ENCODE measurements around the gene B3GNT2. TPM values are rescaled to one million over a fixed set of nuclear protein-coding genes. Genes with fewer than 3 reads are reported as not detected.

B3GNT2 gene
- polyA plus RNA-seq, 1 of the 3 experiments (the other 2 are of a cell fraction), result 6.3 TPM

DNA sequence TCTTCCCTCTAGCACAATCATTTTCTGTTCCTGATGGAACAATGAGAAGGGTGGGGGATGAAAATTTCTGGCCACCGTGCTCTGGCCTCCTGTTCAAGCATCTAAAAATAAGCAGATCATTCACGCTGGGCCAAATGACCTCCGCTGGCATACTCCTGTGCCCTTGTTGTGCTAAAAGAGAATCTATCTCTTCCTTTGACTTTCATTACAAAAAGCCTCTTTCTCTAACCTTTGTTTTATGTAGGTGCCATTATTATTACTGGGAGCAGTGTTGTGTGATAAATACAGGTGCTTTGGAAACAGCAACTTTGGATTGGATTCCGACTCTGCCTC is 44.6 kb upstream of the B3GNT2 start:
- Histone ChIP-seq H3K27me3 (ENCODE audit: insufficient read depth) (no peaks in the 10 kb centered on the region), H3K79me2 (ENCODE audit: insufficient read depth) (no peaks in the 10 kb centered on the region), H3K9me3 (no peaks in the 10 kb centered on the region), H3F3A (replicated peaks; ENCODE audit: insufficient read depth) (peaks cover 35% of the 10 kb centered on the region), H4K20me1 (ENCODE audit: insufficient read depth) (no peaks in the 10 kb centered on the region), H3K27ac (ENCODE audit: low read depth in 2 of 2, low read length in 1 of 2) (peak overlapping the region; percentile 73 to 89; a peak in 2 of 4 replicates), H3K4me1 (ENCODE audit: control insufficient read depth in 1 of 2, insufficient read depth in 2 of 2, low read depth in 1 of 2, low read length in 1 of 2) (peaks cover 15 to 25% of the 10 kb centered on the region in 2 experiments; a peak in 3 of 4 replicates), H3K36me3 (replicated peaks in 1 of 2; ENCODE audit: control insufficient read depth in 1 of 2, insufficient read depth in 2 of 2, low read length in 1 of 2) (no peaks in the 10 kb centered on the region), H3K9me2 (no peaks in the 10 kb centered on the region), H2AFZ (ENCODE audit: low read depth) (no peak overlapping the region), H3K9ac (no peak overlapping the region), H3K4me2 (peak overlapping the region; percentile 11; the same call in 1 of the 2 replicates), H3K4me3 (ENCODE audit: low read depth in 2 of 2, low read length in 1 of 2) (no peak overlapping the region)
- 99% methylated on average over 4 of the region's 4 CpGs for WGBS (ENCODE audit: low lambda C conversion rate)
- TF ChIP-seq, protein P1, sequence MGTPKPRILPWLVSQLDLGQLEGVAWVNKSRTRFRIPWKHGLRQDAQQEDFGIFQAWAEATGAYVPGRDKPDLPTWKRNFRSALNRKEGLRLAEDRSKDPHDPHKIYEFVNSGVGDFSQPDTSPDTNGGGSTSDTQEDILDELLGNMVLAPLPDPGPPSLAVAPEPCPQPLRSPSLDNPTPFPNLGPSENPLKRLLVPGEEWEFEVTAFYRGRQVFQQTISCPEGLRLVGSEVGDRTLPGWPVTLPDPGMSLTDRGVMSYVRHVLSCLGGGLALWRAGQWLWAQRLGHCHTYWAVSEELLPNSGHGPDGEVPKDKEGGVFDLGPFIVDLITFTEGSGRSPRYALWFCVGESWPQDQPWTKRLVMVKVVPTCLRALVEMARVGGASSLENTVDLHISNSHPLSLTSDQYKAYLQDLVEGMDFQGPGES (IDR thresholded peaks at IDR 0.05; ENCODE audit: low read depth, low read length), result no peak
- TF ChIP-seq, protein P2, sequence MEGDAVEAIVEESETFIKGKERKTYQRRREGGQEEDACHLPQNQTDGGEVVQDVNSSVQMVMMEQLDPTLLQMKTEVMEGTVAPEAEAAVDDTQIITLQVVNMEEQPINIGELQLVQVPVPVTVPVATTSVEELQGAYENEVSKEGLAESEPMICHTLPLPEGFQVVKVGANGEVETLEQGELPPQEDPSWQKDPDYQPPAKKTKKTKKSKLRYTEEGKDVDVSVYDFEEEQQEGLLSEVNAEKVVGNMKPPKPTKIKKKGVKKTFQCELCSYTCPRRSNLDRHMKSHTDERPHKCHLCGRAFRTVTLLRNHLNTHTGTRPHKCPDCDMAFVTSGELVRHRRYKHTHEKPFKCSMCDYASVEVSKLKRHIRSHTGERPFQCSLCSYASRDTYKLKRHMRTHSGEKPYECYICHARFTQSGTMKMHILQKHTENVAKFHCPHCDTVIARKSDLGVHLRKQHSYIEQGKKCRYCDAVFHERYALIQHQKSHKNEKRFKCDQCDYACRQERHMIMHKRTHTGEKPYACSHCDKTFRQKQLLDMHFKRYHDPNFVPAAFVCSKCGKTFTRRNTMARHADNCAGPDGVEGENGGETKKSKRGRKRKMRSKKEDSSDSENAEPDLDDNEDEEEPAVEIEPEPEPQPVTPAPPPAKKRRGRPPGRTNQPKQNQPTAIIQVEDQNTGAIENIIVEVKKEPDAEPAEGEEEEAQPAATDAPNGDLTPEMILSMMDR (IDR thresholded peaks at IDR 0.05), result no peak
- TF ChIP-seq FOXJ3 (CRISPR knock-in tag; IDR thresholded peaks at IDR 0.05) (no peak), SMC3 (IDR thresholded peaks at IDR 0.05; ENCODE audit: low read depth, low read length) (no peak), RFX5 (IDR thresholded peaks at IDR 0.05; ENCODE audit: low read length) (no peak)
- no peak for DNase-seq
- CTCF ChIA-PET, result no interaction called here
- POLR2A ChIA-PET, result no interaction called here

DNA sequence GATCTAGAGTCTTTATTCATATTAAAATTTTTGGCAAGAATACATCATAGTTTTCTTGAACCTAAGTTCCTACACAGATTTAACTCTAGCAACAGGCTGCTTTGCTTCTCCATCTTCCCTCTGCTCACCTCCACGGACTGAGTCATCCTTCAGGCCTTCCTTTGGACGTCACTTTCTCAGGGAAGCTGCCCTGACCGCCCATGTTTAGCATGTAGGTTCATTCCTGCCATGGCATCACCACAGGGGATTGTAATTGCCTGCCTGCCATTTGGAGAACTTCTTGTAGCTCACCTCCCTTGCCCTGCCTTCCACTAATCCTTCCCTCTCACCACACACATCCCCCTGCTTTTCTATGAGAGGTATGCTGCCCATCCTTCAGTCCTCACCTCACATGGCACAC is 43.9 kb upstream of the B3GNT2 start:
- ChIA-PET POLR2A (no interaction called here), CTCF (no interaction called here)
- no peaks in the 10 kb centered on the region for H3K36me3 ChIP-seq (replicated peaks in 1 of 2; ENCODE audit: control insufficient read depth in 1 of 2, insufficient read depth in 2 of 2, low read length in 1 of 2)
- H3K27ac ChIP-seq (ENCODE audit: low read depth in 2 of 2, low read length in 1 of 2), result peak overlapping the region in 1 of 2 experiments; percentile 73; a peak in 2 of 4 replicates
- H3K4me1 ChIP-seq (ENCODE audit: control insufficient read depth in 1 of 2, insufficient read depth in 2 of 2, low read depth in 1 of 2, low read length in 1 of 2), result peaks cover 18 to 25% of the 10 kb centered on the region in 2 experiments; a peak in 3 of 4 replicates
- no peak overlapping the region for H2AFZ ChIP-seq (ENCODE audit: low read depth)
- no peaks in the 10 kb centered on the region for H3K9me2 ChIP-seq
- H3K9ac ChIP-seq, result no peak overlapping the region
- no peak for DNase-seq
- H3F3A ChIP-seq (replicated peaks; ENCODE audit: insufficient read depth), result peaks cover 35% of the 10 kb centered on the region
- no peak overlapping the region for H3K4me3 ChIP-seq (ENCODE audit: low read depth in 2 of 2, low read length in 1 of 2)
- H4K20me1 ChIP-seq (ENCODE audit: insufficient read depth), result no peaks in the 10 kb centered on the region
- H3K4me2 ChIP-seq, result no peak overlapping the region
- H3K27me3 ChIP-seq (ENCODE audit: insufficient read depth), result no peaks in the 10 kb centered on the region
- H3K79me2 ChIP-seq (ENCODE audit: insufficient read depth), result no peaks in the 10 kb centered on the region
- 44% methylated on average over 3 of the region's 3 CpGs for WGBS (ENCODE audit: low lambda C conversion rate)
- H3K9me3 ChIP-seq, result no peaks in the 10 kb centered on the region
- TF ChIP-seq JUND (IDR thresholded peaks at IDR 0.05), result no peak
- no peak for TF ChIP-seq MEF2A (IDR thresholded peaks at IDR 0.05; ENCODE audit: borderline replicate concordance, low read depth)
- no peak for TF ChIP-seq YY1 (IDR thresholded peaks at IDR 0.05; ENCODE audit: low read depth)
- TF ChIP-seq, protein P3, sequence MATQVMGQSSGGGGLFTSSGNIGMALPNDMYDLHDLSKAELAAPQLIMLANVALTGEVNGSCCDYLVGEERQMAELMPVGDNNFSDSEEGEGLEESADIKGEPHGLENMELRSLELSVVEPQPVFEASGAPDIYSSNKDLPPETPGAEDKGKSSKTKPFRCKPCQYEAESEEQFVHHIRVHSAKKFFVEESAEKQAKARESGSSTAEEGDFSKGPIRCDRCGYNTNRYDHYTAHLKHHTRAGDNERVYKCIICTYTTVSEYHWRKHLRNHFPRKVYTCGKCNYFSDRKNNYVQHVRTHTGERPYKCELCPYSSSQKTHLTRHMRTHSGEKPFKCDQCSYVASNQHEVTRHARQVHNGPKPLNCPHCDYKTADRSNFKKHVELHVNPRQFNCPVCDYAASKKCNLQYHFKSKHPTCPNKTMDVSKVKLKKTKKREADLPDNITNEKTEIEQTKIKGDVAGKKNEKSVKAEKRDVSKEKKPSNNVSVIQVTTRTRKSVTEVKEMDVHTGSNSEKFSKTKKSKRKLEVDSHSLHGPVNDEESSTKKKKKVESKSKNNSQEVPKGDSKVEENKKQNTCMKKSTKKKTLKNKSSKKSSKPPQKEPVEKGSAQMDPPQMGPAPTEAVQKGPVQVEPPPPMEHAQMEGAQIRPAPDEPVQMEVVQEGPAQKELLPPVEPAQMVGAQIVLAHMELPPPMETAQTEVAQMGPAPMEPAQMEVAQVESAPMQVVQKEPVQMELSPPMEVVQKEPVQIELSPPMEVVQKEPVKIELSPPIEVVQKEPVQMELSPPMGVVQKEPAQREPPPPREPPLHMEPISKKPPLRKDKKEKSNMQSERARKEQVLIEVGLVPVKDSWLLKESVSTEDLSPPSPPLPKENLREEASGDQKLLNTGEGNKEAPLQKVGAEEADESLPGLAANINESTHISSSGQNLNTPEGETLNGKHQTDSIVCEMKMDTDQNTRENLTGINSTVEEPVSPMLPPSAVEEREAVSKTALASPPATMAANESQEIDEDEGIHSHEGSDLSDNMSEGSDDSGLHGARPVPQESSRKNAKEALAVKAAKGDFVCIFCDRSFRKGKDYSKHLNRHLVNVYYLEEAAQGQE (IDR thresholded peaks at IDR 0.05; ENCODE audit: low read depth, low read length), result no peak
- no peak for TF ChIP-seq POLR2AphosphoS5 (IDR thresholded peaks at IDR 0.05; ENCODE audit: low read depth, low read length)
- no peak for TF ChIP-seq EZH2phosphoT487 (IDR thresholded peaks at IDR 0.05; ENCODE audit: borderline replicate concordance, low read depth)
- no peak for TF ChIP-seq GABPA (IDR thresholded peaks at IDR 0.05; ENCODE audit: low read depth)
- no peak for TF ChIP-seq RXRA (IDR thresholded peaks at IDR 0.05; ENCODE audit: borderline replicate concordance, low read depth)
- no peak for TF ChIP-seq FOXJ3 (CRISPR knock-in tag; IDR thresholded peaks at IDR 0.05)
- TF ChIP-seq, protein P4, sequence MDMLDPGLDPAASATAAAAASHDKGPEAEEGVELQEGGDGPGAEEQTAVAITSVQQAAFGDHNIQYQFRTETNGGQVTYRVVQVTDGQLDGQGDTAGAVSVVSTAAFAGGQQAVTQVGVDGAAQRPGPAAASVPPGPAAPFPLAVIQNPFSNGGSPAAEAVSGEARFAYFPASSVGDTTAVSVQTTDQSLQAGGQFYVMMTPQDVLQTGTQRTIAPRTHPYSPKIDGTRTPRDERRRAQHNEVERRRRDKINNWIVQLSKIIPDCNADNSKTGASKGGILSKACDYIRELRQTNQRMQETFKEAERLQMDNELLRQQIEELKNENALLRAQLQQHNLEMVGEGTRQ (IDR thresholded peaks at IDR 0.05; ENCODE audit: borderline replicate concordance, low read depth, low read length), result no peak
- TF ChIP-seq, protein P5, sequence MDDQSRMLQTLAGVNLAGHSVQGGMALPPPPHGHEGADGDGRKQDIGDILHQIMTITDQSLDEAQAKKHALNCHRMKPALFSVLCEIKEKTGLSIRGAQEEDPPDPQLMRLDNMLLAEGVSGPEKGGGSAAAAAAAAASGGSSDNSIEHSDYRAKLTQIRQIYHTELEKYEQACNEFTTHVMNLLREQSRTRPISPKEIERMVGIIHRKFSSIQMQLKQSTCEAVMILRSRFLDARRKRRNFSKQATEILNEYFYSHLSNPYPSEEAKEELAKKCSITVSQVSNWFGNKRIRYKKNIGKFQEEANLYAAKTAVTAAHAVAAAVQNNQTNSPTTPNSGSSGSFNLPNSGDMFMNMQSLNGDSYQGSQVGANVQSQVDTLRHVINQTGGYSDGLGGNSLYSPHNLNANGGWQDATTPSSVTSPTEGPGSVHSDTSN (IDR thresholded peaks at IDR 0.05), result no peak
- TF ChIP-seq TEAD4 (IDR thresholded peaks at IDR 0.05; ENCODE audit: borderline replicate concordance, insufficient read depth), result no peak
- no peak for TF ChIP-seq GATA2 (CRISPR knock-in tag; IDR thresholded peaks at IDR 0.05)
- no peak for TF ChIP-seq ELF1 (IDR thresholded peaks at IDR 0.05)
- no peak for TF ChIP-seq NFIC (IDR thresholded peaks at IDR 0.05; ENCODE audit: borderline replicate concordance)
- TF ChIP-seq, protein P6, sequence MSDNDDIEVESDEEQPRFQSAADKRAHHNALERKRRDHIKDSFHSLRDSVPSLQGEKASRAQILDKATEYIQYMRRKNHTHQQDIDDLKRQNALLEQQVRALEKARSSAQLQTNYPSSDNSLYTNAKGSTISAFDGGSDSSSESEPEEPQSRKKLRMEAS (IDR thresholded peaks at IDR 0.05; ENCODE audit: low read depth), result no peak
- no peak for TF ChIP-seq MXI1 (IDR thresholded peaks at IDR 0.05; ENCODE audit: low read depth, low read length)
